Mucosa of gallbladder (tissue), 1 donor: ENCODE measurements around the gene ELL. TPM values are rescaled to one million over a fixed set of nuclear protein-coding genes. Genes with fewer than 3 reads are reported as not detected.
A peak's percentile ranks its signal among the peaks of the same experiment; 100 is the strongest.

Source experiments
- DNase-seq: peaks from one replicate; pipeline ENCODE4 v3.0.0-alpha.2; 2020; ENCODE audit warnings: low spot score
- total RNA-seq: library from RNA; stranded (reverse); gene quantifications from one replicate; pipeline ENCODE4 v1.2.1, GENCODE V29; 2021
- donor health status: DM: no; HTN: no; CAD: no.

The ELL gene
- total RNA-seq, 1 donor from 2014 or later = 20.1 TPM

DNA sequence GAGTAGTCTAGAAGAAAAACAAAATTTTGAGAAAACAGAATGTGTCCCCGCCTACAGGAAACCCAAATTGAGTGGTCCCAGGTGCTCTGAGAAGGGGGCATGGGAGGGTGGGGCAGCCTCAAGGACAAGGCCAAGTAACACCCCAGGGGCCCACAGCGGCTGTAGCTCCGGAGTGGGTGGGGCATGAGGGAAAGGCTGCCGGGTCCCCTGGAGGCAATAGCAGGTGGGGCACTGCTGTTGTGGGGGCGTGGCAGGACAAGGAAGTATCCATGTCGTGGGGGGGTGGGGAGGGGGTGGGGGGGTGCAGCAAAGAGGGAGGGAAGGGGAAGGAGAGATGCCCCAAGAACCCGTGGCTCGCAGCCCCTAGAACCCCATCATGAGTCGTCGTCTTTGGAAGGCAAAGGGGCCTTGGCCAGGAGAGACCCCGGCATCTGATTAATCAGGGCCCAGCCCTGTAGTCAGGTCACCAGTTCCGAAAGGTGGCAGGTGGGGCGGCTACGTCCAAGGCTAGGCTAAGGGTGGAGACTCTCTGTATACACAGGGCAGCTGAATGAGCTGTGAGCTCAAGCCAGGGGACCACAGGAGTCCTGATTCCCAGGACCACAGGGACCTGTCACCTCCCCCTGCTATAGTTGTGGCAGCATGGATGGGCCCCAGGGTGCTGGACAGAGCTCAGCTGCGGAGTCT lies 76.5 kb downstream of the ELL start:
- DNase-seq = no peak

- DNase-seq = no peak
Measured at GRCh38 chr19:18444513-18444912, 77.4 kb downstream of the ELL start.

DNA sequence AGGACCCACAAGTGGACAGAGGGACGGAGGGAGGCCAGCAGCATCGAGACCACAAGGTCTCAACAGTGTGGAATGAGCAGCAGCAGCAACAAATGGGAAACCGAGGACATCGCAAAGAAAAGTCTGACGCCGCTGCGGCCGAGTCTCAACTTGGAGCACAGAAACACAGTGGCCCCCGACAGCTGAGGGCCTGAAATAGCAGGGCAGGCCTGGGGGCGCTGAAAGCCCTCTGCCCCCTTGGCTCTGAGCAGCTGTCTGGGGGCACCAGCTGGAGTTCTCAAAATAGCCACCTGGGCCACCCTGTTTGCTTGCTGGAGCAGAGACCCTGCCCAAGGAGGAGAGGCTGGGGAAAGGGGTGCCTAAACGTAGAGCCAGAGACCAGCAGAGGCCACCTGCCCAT lies 78.0 kb downstream of the ELL start:
- no peak for DNase-seq

DNA sequence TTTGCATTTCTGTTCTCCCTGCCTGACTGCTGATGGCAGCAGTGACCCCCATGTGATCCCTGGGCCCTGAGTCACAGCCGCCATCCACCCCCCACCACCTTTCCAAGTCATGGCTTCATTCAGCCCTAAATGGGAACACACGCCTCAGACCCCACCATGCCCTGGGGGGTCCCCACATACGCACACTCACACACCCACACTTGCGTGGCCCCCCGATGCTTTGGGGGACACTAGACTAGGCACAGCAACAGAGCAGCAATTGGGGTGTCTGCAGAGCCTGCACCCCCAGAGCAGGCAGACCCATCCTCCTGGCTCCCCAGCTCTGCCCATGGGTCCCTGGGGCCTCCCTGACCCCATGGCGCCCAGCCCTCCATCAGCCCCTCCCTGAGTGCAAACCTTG lies 78.5 kb downstream of the ELL start:
- DNase-seq = no peak

GRCh38 chr19:18442941-18443340 lies 78.9 kb downstream of the ELL start:
- no peak for DNase-seq

GRCh38 chr19:18441804-18442788 lies 79.8 kb downstream of the ELL start:
- DNase-seq = no peak

DNA sequence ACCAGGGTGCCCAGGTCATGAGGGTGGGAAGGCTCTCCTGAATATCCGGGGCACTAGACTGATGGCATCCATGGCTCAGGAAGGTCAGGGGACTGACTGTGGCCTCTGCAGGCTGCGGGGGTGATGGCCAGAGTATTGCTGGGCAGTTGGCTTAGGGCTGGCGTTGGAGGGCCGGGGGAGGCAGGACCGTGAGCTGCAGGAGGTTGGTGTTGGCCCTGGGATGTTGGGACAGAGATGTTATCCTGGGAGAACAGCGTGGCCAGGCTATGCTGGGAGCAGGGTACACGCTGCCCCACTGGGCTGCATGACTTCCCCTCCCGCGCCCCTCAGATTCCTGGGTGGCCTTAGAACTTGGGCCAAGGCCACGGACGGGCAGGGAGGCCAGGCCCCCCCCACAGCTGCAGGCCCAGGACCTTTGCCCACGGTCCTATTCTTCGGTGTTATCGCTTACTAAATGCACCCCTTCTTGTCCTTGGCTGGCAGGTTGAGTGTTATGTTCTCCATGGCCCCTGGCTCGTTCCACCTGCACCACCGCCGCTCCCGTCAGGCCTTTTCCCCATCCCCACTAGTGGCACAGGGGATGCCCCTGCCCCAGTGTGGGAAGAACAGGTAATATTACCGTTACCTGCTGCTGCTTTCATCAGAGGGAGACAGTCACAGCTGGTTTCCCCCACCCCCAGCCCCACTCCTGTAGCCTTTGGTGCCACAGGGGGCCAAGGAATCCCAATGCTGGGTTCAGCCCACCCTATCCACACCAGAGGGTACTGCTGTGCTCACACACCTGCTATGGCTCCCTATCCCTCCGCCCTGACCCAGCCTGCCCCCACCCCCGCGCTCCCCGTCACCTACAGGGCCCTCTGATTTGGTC lies 80.7 kb downstream of the ELL start:
- no peak for DNase-seq

- no peak for DNase-seq
Measured at GRCh38 chr19:18440415-18440877, 81.4 kb downstream of the ELL start.

DNA sequence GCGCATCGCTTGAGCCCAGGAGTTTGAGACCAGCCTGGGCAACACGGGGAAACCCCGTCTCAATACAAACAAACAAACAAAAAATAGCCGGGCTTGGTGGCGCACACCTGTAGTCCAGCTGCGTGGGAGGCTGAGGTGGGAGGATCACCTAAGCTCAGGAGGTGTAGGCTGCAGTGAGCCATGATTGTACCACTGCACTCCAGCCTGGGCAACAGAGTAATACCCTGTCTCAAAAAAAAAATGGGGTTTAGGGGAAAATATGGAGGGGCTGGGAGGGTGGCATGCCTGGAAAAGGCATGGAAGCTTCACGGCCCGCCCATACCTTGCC lies 82.0 kb downstream of the ELL start:
- DNase-seq = no peak

- DNase-seq = no peak
Measured at GRCh38 chr19:18439025-18439909, 82.6 kb downstream of the ELL start.

- DNase-seq = no peak
Measured at GRCh38 chr19:18438331-18439024, 83.4 kb downstream of the ELL start.

GRCh38 chr19:18437491-18438330 lies 84.2 kb downstream of the ELL start, which contains the start of gene ISYNA1:
TSS of gene ISYNA1 (minus strand) at chr19:18438133. CDS start at chr19:18437979, 154 bp downstream.
- peak; percentile 38 for DNase-seq

- peak; percentile 75 for DNase-seq
Measured at GRCh38 chr19:18436671-18437490, 85.0 kb downstream of the ELL start.

GRCh38 chr19:18435842-18436670 lies 85.8 kb downstream of the ELL start:
- DNase-seq = no peak

GRCh38 chr19:18435178-18435841 lies 86.6 kb downstream of the ELL start:
- DNase-seq = no peak

DNA sequence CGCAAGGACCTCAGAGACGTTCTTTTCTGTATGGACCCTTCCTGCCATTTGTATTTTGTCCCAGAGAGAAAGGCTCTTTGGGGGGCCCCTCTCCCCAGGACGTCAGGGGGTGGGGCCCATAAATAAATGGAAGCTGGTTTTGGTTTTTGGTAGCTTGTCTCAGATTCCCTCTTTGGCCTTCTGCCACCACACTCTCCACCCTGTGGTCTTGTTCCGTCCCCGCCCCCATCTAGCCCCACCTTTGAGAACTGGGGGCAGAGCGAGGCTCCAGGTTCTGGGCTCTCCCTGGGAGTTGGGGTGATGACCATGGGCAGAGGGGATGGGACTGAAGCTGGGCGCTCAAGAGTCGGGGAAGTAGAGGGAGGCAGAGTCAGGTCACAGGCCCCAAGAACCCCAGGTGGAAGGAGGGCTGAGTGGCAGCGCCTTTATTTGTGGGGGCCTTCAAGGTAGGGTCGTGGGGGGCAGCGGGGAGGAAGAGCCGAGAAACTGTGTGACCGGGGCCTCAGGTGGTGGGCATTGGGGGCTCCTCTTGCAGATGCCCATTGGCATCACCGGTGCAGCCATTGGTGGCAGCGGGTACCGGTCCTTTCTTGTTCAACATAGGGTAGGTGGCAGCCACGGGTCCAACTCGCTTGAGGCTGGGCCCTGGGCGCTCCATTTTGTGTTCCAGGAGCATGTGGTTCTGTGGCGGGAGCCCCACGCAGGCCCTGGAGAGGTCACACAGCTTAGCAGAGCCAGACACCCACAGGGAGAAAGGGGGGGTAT lies 87.3 kb downstream of the ELL start:
- no peak for DNase-seq
